Measurements from ENCODE around the gene POMGNT2. TPM values are rescaled to one million over a fixed set of nuclear protein-coding genes. Genes with fewer than 3 reads are reported as not detected.
A peak's percentile ranks its signal among the peaks of the same experiment; 100 is the strongest.

The POMGNT2 gene
- polyA plus RNA-seq, 1 of the 3 experiments (the other 2 are of a cell fraction) = 20.6 TPM

GRCh38 chr3:43087249-43087776, 18.6 kb downstream of the POMGNT2 start:
- Histone ChIP-seq H3K27ac (ENCODE audit: low read depth in 2 of 2, low read length in 1 of 2) (0 out of 4 replicates have a peak overlapping the region, but pooled peaks of 1 of the 2 experiments have one; percentile 22), H3K79me2 (ENCODE audit: insufficient read depth) (no peaks in the 10 kb centered on the region), H3K4me3 (ENCODE audit: low read depth in 2 of 2, low read length in 1 of 2) (no peak overlapping the region), H4K20me1 (ENCODE audit: insufficient read depth) (no peaks in the 10 kb centered on the region), H3F3A (replicated peaks; ENCODE audit: insufficient read depth) (no peaks in the 10 kb centered on the region), H3K9ac (no peak overlapping the region), H3K4me1 (ENCODE audit: control insufficient read depth in 1 of 2, insufficient read depth in 2 of 2, low read depth in 1 of 2, low read length in 1 of 2) (peaks cover 0 to 6% of the 10 kb centered on the region in 2 experiments; a peak in 1 of 4 replicates), H2AFZ (ENCODE audit: low read depth) (no peak overlapping the region), H3K9me2 (no peaks in the 10 kb centered on the region), H3K4me2 (no peak overlapping the region), H3K36me3 (replicated peaks in 1 of 2; ENCODE audit: control insufficient read depth in 1 of 2, insufficient read depth in 2 of 2, low read length in 1 of 2) (no peaks in the 10 kb centered on the region), H3K9me3 (no peaks in the 10 kb centered on the region), H3K27me3 (ENCODE audit: insufficient read depth) (no peaks in the 10 kb centered on the region)
- WGBS (ENCODE audit: low lambda C conversion rate) = 100% methylated on average over 1 of the region's 5 CpGs
- no peak for DNase-seq
- ChIA-PET POLR2A (interaction anchor here (0.6 kb wide), 1 partner anchor 11 kb away, joined by 3 read pairs; no protein-coding TSS in a partner anchor), CTCF (interaction anchor here (1.3 to 5.8 kb wide), 2 partner anchors 75 to 124 kb away, joined by 3 to 31 read pairs; no protein-coding TSS in a partner anchor)
- TF ChIP-seq RAD21 (IDR thresholded peaks at IDR 0.05; ENCODE audit: low read length) = peak; percentile 21; the same call in 1 of the 2 replicates
- no peak for TF ChIP-seq CTCF (IDR thresholded peaks at IDR 0.05)

GRCh38 chr3:43086460-43087165, 19.3 kb downstream of the POMGNT2 start:
- Histone ChIP-seq H3K9me2 (no peaks in the 10 kb centered on the region), H3K79me2 (ENCODE audit: insufficient read depth) (no peaks in the 10 kb centered on the region), H3K4me3 (ENCODE audit: low read depth in 2 of 2, low read length in 1 of 2) (no peak overlapping the region), H3F3A (replicated peaks; ENCODE audit: insufficient read depth) (no peaks in the 10 kb centered on the region), H3K9me3 (no peaks in the 10 kb centered on the region), H3K4me1 (ENCODE audit: control insufficient read depth in 1 of 2, insufficient read depth in 2 of 2, low read depth in 1 of 2, low read length in 1 of 2) (peaks cover 0 to 6% of the 10 kb centered on the region in 2 experiments; a peak in 1 of 4 replicates), H4K20me1 (ENCODE audit: insufficient read depth) (no peaks in the 10 kb centered on the region), H3K27me3 (ENCODE audit: insufficient read depth) (no peaks in the 10 kb centered on the region), H3K9ac (no peak overlapping the region), H2AFZ (ENCODE audit: low read depth) (no peak overlapping the region), H3K36me3 (replicated peaks in 1 of 2; ENCODE audit: control insufficient read depth in 1 of 2, insufficient read depth in 2 of 2, low read length in 1 of 2) (no peaks in the 10 kb centered on the region), H3K27ac (ENCODE audit: low read depth in 2 of 2, low read length in 1 of 2) (0 out of 4 replicates have a peak overlapping the region, but pooled peaks of 1 of the 2 experiments have one; percentile 22), H3K4me2 (no peak overlapping the region)
- POLR2A ChIA-PET = interaction anchor here (0.6 kb wide), 1 partner anchor 10 kb away, joined by 3 read pairs; no protein-coding TSS in a partner anchor
- DNase-seq = no peak
- TF ChIP-seq FOSL2 (IDR thresholded peaks at IDR 0.05; ENCODE audit: borderline replicate concordance, low read depth) (no peak), TCF12 (IDR thresholded peaks at IDR 0.05) (0 out of 2 replicates have a peak, but pooled peaks have one; percentile 6), PBX3 (IDR thresholded peaks at IDR 0.05) (peak; percentile 67)
- CTCF ChIA-PET = interaction anchor here (5.8 kb wide), 1 partner anchor 124 kb away, joined by 31 read pairs; no protein-coding TSS in a partner anchor
- 63% methylated on average over 6 of the region's 6 CpGs for WGBS (ENCODE audit: low lambda C conversion rate)

GRCh38 chr3:43082457-43082856, 23.4 kb downstream of the POMGNT2 start:
- POLR2A ChIA-PET = no interaction called here
- no peak for TF ChIP-seq ELF1 (IDR thresholded peaks at IDR 0.05)
- TF ChIP-seq NFIC (IDR thresholded peaks at IDR 0.05; ENCODE audit: borderline replicate concordance) = no peak
- TF ChIP-seq RFX5 (IDR thresholded peaks at IDR 0.05; ENCODE audit: low read length) = no peak
- TF ChIP-seq MXI1 (IDR thresholded peaks at IDR 0.05; ENCODE audit: low read depth, low read length) = no peak
- no peak for TF ChIP-seq JUND (IDR thresholded peaks at IDR 0.05)
- no peak for TF ChIP-seq REST (IDR thresholded peaks at IDR 0.05; ENCODE audit: low read depth, low read length)
- TF ChIP-seq MAX (IDR thresholded peaks at IDR 0.05; ENCODE audit: low read depth) = no peak

More at GRCh38 chr3:43082457-43082856, 23.4 kb downstream of the POMGNT2 start:
- H3K9me3 ChIP-seq = no peaks in the 10 kb centered on the region
- H3K36me3 ChIP-seq (replicated peaks in 1 of 2; ENCODE audit: control insufficient read depth in 1 of 2, insufficient read depth in 2 of 2, low read length in 1 of 2) = no peaks in the 10 kb centered on the region
- no peak overlapping the region for H3K27ac ChIP-seq (ENCODE audit: low read depth in 2 of 2, low read length in 1 of 2)
- no peaks in the 10 kb centered on the region for H3K79me2 ChIP-seq (ENCODE audit: insufficient read depth)
- H4K20me1 ChIP-seq (ENCODE audit: insufficient read depth) = no peaks in the 10 kb centered on the region
- no peak overlapping the region for H3K4me2 ChIP-seq
- no peak for DNase-seq
- WGBS (ENCODE audit: low lambda C conversion rate) = 86% methylated on average over 1 of the region's 2 CpGs
- H3K9ac ChIP-seq = no peak overlapping the region
- no peaks in the 10 kb centered on the region for H3F3A ChIP-seq (replicated peaks; ENCODE audit: insufficient read depth)
- H3K9me2 ChIP-seq = no peaks in the 10 kb centered on the region
- no peaks in the 10 kb centered on the region for H3K27me3 ChIP-seq (ENCODE audit: insufficient read depth)
- H3K4me3 ChIP-seq (ENCODE audit: low read depth in 2 of 2, low read length in 1 of 2) = no peak overlapping the region
- no peak overlapping the region for H2AFZ ChIP-seq (ENCODE audit: low read depth)
- H3K4me1 ChIP-seq (ENCODE audit: control insufficient read depth in 1 of 2, insufficient read depth in 2 of 2, low read depth in 1 of 2, low read length in 1 of 2) = peaks cover 0 to 6% of the 10 kb centered on the region in 2 experiments; a peak in 1 of 4 replicates
- CTCF ChIA-PET = interaction anchor here (1.3 kb wide), 1 partner anchor 11 kb away, joined by 3 read pairs; no protein-coding TSS in a partner anchor
